ENCODE data around the gene MEST. TPM values are rescaled to one million over a fixed set of nuclear protein-coding genes. Genes with fewer than 3 reads are reported as not detected.

MEST gene
- total and polyA plus RNA-seq, 2 of the 13 experiments (the other 11 are each of a cell fraction or from before 2014, with no cell fraction given): 49.5 to 54.6 TPM

DNA sequence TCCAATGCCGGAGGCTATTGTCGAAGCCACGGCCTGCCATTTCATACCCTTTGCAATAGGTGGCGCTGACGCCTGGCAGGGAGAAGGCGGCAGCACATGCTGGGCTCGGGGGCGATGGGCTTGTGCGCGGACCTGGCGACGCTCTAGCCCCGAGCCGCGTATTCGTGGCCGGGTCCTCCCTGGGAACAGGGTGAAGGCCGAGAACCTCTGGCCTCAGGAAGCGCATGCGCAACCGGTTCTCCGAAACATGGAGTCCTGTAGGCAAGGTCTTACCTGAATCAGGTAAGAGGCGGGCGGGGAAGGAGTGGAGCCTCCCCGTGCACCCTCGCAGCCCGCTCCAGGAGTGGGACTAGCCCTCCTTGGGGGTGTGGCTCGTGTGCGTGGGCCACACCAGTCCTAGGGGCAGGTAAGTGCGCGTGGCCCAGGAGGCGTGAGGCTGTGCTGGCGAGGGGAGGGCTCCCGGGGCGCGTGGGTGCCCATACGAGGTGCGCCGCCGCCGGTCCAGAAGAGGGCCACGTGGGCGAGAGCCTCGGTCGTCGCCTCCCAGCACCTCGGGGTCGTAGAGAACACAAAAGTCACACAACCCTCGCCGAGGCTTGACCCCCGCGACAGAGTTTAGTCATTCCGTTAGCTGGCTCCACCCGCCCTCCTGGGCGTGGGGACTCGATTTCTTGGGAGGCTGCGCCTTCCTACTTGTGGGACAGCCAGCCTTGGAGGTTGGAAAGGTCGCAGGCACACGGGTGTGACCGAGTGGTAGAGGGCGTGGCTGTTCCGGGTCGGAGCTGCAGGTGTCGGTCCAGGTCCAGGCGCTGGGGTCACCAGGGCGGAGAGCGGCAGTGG lies 5.6 kb upstream of the MEST start (continued):
- TF ChIP-seq, protein P1, sequence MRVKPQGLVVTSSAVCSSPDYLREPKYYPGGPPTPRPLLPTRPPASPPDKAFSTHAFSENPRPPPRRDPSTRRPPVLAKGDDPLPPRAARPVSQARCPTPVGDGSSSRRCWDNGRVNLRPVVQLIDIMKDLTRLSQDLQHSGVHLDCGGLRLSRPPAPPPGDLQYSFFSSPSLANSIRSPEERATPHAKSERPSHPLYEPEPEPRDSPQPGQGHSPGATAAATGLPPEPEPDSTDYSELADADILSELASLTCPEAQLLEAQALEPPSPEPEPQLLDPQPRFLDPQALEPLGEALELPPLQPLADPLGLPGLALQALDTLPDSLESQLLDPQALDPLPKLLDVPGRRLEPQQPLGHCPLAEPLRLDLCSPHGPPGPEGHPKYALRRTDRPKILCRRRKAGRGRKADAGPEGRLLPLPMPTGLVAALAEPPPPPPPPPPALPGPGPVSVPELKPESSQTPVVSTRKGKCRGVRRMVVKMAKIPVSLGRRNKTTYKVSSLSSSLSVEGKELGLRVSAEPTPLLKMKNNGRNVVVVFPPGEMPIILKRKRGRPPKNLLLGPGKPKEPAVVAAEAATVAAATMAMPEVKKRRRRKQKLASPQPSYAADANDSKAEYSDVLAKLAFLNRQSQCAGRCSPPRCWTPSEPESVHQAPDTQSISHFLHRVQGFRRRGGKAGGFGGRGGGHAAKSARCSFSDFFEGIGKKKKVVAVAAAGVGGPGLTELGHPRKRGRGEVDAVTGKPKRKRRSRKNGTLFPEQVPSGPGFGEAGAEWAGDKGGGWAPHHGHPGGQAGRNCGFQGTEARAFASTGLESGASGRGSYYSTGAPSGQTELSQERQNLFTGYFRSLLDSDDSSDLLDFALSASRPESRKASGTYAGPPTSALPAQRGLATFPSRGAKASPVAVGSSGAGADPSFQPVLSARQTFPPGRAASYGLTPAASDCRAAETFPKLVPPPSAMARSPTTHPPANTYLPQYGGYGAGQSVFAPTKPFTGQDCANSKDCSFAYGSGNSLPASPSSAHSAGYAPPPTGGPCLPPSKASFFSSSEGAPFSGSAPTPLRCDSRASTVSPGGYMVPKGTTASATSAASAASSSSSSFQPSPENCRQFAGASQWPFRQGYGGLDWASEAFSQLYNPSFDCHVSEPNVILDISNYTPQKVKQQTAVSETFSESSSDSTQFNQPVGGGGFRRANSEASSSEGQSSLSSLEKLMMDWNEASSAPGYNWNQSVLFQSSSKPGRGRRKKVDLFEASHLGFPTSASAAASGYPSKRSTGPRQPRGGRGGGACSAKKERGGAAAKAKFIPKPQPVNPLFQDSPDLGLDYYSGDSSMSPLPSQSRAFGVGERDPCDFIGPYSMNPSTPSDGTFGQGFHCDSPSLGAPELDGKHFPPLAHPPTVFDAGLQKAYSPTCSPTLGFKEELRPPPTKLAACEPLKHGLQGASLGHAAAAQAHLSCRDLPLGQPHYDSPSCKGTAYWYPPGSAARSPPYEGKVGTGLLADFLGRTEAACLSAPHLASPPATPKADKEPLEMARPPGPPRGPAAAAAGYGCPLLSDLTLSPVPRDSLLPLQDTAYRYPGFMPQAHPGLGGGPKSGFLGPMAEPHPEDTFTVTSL (CRISPR knock-in tag; IDR thresholded peaks at IDR 0.05; ENCODE audit: borderline replicate concordance): no peak
- no peak for TF ChIP-seq GTF3A (CRISPR knock-in tag; conservative IDR thresholded peaks at IDR 0.05)
- peak; percentile 81 for TF ChIP-seq ZNF891 (CRISPR knock-in tag; IDR thresholded peaks at IDR 0.05)
- peak; percentile 62 for TF ChIP-seq RBFOX2 (IDR thresholded peaks at IDR 0.05; ENCODE audit: low read depth, low read length)
- no peak for TF ChIP-seq ZNF670 (CRISPR knock-in tag; IDR thresholded peaks at IDR 0.05; ENCODE audit: borderline replicate concordance)
- 0 out of 2 replicates have a peak, but pooled peaks have one; percentile 48 for TF ChIP-seq ARID2 (CRISPR knock-in tag; IDR thresholded peaks at IDR 0.05; ENCODE audit: borderline replicate concordance)
- 0 out of 2 replicates have a peak, but pooled peaks have one; percentile 2 for TF ChIP-seq ZNF777 (CRISPR knock-in tag; IDR thresholded peaks at IDR 0.05)
- TF ChIP-seq HNRNPL (IDR thresholded peaks at IDR 0.05; ENCODE audit: low read depth, low read length): 0 out of 2 replicates have a peak, but pooled peaks have one; percentile 7
- no peak for TF ChIP-seq ZNF850 (CRISPR knock-in tag; conservative IDR thresholded peaks at IDR 0.05)
- TF ChIP-seq, protein P2, sequence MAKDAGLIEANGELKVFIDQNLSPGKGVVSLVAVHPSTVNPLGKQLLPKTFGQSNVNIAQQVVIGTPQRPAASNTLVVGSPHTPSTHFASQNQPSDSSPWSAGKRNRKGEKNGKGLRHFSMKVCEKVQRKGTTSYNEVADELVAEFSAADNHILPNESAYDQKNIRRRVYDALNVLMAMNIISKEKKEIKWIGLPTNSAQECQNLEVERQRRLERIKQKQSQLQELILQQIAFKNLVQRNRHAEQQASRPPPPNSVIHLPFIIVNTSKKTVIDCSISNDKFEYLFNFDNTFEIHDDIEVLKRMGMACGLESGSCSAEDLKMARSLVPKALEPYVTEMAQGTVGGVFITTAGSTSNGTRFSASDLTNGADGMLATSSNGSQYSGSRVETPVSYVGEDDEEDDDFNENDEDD (CRISPR knock-in tag; IDR thresholded peaks at IDR 0.05; ENCODE audit: borderline replicate concordance): peak; percentile 92; the same call in 1 of the 2 replicates
- peak; percentile 76 for TF ChIP-seq THRA (CRISPR knock-in tag; IDR thresholded peaks at IDR 0.05; ENCODE audit: borderline replicate concordance)
- TF ChIP-seq ZNF703 (CRISPR knock-in tag; IDR thresholded peaks at IDR 0.05; ENCODE audit: borderline replicate concordance): peak; percentile 51; the same call in 1 of the 2 replicates
- TF ChIP-seq BRD4 (CRISPR knock-in tag; IDR thresholded peaks at IDR 0.05): 0 out of 2 replicates have a peak, but pooled peaks have one; percentile 24
- TF ChIP-seq ZFP90 (CRISPR knock-in tag; IDR thresholded peaks at IDR 0.05; ENCODE audit: borderline replicate concordance): peak; percentile 29; the same call in 1 of the 2 replicates
- no peak; the same call in 1 of the 2 replicates for TF ChIP-seq JUND (CRISPR knock-in tag; IDR thresholded peaks at IDR 0.05)
- peak; percentile 53 for TF ChIP-seq UBTF (CRISPR knock-in tag; IDR thresholded peaks at IDR 0.05)
- 0 out of 2 replicates have a peak, but pooled peaks have one; percentile 81 for TF ChIP-seq PAWR (CRISPR knock-in tag; IDR thresholded peaks at IDR 0.05; ENCODE audit: borderline replicate concordance)
